ENCODE measurements around the gene SVBP. TPM values are rescaled to one million over a fixed set of nuclear protein-coding genes. Genes with fewer than 3 reads are reported as not detected.

SVBP gene
- total and polyA plus RNA-seq, 2 donors (not counting 3 experiments of a cell fraction or from before 2014, with no cell fraction given), result 18.1 to 24.1 TPM

- BruUV-seq (replicated peaks), result no TSS peak
- no peaks in the 10 kb centered on the region for H3K9me1 ChIP-seq (replicated peaks; ENCODE audit: control insufficient read depth, extremely low read depth, insufficient read depth, low read length)
- TF ChIP-seq, protein P1, sequence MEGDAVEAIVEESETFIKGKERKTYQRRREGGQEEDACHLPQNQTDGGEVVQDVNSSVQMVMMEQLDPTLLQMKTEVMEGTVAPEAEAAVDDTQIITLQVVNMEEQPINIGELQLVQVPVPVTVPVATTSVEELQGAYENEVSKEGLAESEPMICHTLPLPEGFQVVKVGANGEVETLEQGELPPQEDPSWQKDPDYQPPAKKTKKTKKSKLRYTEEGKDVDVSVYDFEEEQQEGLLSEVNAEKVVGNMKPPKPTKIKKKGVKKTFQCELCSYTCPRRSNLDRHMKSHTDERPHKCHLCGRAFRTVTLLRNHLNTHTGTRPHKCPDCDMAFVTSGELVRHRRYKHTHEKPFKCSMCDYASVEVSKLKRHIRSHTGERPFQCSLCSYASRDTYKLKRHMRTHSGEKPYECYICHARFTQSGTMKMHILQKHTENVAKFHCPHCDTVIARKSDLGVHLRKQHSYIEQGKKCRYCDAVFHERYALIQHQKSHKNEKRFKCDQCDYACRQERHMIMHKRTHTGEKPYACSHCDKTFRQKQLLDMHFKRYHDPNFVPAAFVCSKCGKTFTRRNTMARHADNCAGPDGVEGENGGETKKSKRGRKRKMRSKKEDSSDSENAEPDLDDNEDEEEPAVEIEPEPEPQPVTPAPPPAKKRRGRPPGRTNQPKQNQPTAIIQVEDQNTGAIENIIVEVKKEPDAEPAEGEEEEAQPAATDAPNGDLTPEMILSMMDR (IDR thresholded peaks at IDR 0.05; ENCODE audit: extremely low read depth in 1 of 2, insufficient read depth in 1 of 2, low read depth in 1 of 2, low read length in 2 of 2), result no peak
- TF ChIP-seq MYC (IDR thresholded peaks at IDR 0.05; ENCODE audit: low read depth, low read length), result no peak
- TF ChIP-seq POLR2A (IDR thresholded peaks at IDR 0.05; ENCODE audit: low read depth, low read length), result no peak
- TF ChIP-seq POLR2AphosphoS5 (IDR thresholded peaks at IDR 0.05; ENCODE audit: insufficient read depth, low read depth, low read length), result no peak
- no peak for TF ChIP-seq FOS (IDR thresholded peaks at IDR 0.05; ENCODE audit: borderline replicate concordance, insufficient read depth, low read length)
- TF ChIP-seq EZH2 (IDR thresholded peaks at IDR 0.05; ENCODE audit: borderline replicate concordance, low read depth, low read length, severe bottlenecking), result no peak
- TF ChIP-seq GATA2 (IDR thresholded peaks at IDR 0.05; ENCODE audit: insufficient read depth, insufficient read length, low read depth, low read length), result no peak
- TF ChIP-seq MAX (IDR thresholded peaks at IDR 0.05; ENCODE audit: insufficient read depth, insufficient read length), result no peak
- TF ChIP-seq JUN (IDR thresholded peaks at IDR 0.05; ENCODE audit: borderline replicate concordance, insufficient read depth, insufficient read length, low read depth), result no peak
- no peaks in the 10 kb centered on the region for H3K4me1 ChIP-seq (ENCODE audit: control insufficient read depth, extremely low read depth, insufficient read depth, low read length)
- H3K9me3 ChIP-seq (replicated peaks; ENCODE audit: control insufficient read depth, insufficient read depth, low read length), result no peaks in the 10 kb centered on the region
- intact Hi-C loops (cut with micrococcal nuclease), result no loop called here
- no peak overlapping the region for H3K9ac ChIP-seq (replicated peaks; ENCODE audit: extremely low read depth, insufficient read depth, low read length)
- dilution Hi-C loops (cut with MboI; ENCODE audit: extremely low pct_ligation_motif_present, low sequenced_read_pairs), result no loop called here
- CTCF ChIA-PET, result interaction anchor here (1.2 kb wide), 1 partner anchor 28 kb away, joined by 6 read pairs; no protein-coding TSS in a partner anchor
- H3K4me2 ChIP-seq (ENCODE audit: insufficient read depth, low read length), result no peak overlapping the region
- no peaks in the 10 kb centered on the region for H3K79me2 ChIP-seq (ENCODE audit: control insufficient read depth, insufficient read depth, low read length)
- no peak overlapping the region for H3K4me3 ChIP-seq (replicated peaks in 1 of 3; ENCODE audit: insufficient read depth in 1 of 3, low read depth in 1 of 3, low read length in 3 of 3)
- H3K36me3 ChIP-seq (ENCODE audit: control insufficient read depth in 2 of 2, extremely low read depth in 1 of 2, insufficient read depth in 2 of 2, low read length in 2 of 2), result no peaks in the 10 kb centered on the region
- H3K27ac ChIP-seq (ENCODE audit: insufficient read depth, low read depth, low read length), result no peak overlapping the region
- H2AFZ ChIP-seq (ENCODE audit: low read depth, low read length), result no peak overlapping the region
- H4K20me1 ChIP-seq (replicated peaks; ENCODE audit: control insufficient read depth, extremely low read depth, insufficient read depth, low read length), result no peaks in the 10 kb centered on the region
- no peak for FAIRE-seq
- POLR2A ChIA-PET, result no interaction called here
- no peak for DNase-seq (ENCODE audit: low read depth, low spot score)
- H3K27me3 ChIP-seq (ENCODE audit: control insufficient read depth in 2 of 2, insufficient read depth in 2 of 2, low read length in 2 of 2), result no peaks in the 10 kb centered on the region
Observed at GRCh38 chr1:42806593-42806992, 10.6 kb downstream of the SVBP start.
